GM23338 (cell line): Measurements from ENCODE around the gene CIPC. TPM values are rescaled to one million over a fixed set of nuclear protein-coding genes. Genes with fewer than 3 reads are reported as not detected.

ENCODE experiments used
- CTCF ChIP-seq, 2 experiments: fragments of 200-600 bp in 1 of 2; sonication (generic) in 1 of 2; conservative IDR thresholded peaks; 2 replicates each; pipeline versions ENCODE4 v1.5.1 to v1.6.1; 2016 to 2017; ENCODE audit warnings: antibody characterized with exemption in 2 of 2, low read depth in 2 of 2, mild to moderate bottlenecking in 2 of 2, moderate library complexity in 1 of 2
- ETS1 ChIP-seq: IDR thresholded peaks from 2 replicates; pipeline ENCODE4 v1.6.1; 2016; ENCODE audit warnings: antibody characterized with exemption
- EZH2 ChIP-seq: fragments of 200-600 bp; sonication (generic); IDR thresholded peaks from one replicate; pipeline ENCODE4 v1.8.0; 2017; ENCODE audit warnings: antibody characterized with exemption, mild to moderate bottlenecking, low read depth; ENCODE audit not compliant: unreplicated experiment
- EZH2phosphoT487 ChIP-seq: fragments of 200-600 bp; sonication (generic); IDR thresholded peaks from one replicate; pipeline ENCODE4 v1.8.1; 2018; ENCODE audit warnings: antibody characterized with exemption; ENCODE audit not compliant: unreplicated experiment
- NANOG ChIP-seq: IDR thresholded peaks from 2 replicates; pipeline ENCODE4 v1.6.1; 2016; ENCODE audit warnings: antibody characterized with exemption, borderline replicate concordance
- REST ChIP-seq: IDR thresholded peaks from one replicate; pipeline ENCODE4 v1.6.1; 2018; ENCODE audit warnings: antibody characterized with exemption; ENCODE audit not compliant: unreplicated experiment
- STAT1 ChIP-seq: IDR thresholded peaks from one replicate; pipeline ENCODE4 v1.6.1; 2016; ENCODE audit warnings: antibody characterized with exemption; ENCODE audit not compliant: unreplicated experiment
- ZNF114 ChIP-seq: fragments of 250-450 bp; sonication (Bioruptor Pico); IDR thresholded peaks from 2 replicates; pipeline ENCODE4 v1.5.0; 2020; ENCODE audit warnings: mild to moderate bottlenecking, moderate library complexity
- ZNF331 ChIP-seq: fragments of 250-450 bp; sonication (Bioruptor Pico); IDR thresholded peaks from 2 replicates; pipeline ENCODE4 v1.5.0; 2020; ENCODE audit warnings: low read depth, mild to moderate bottlenecking, moderate library complexity
- ZNF462 ChIP-seq: fragments of 250-450 bp; sonication (Bioruptor Pico); IDR thresholded peaks from 2 replicates; pipeline ENCODE4 v1.5.0; 2020; ENCODE audit warnings: mild to moderate bottlenecking, moderate library complexity
- polyA plus RNA-seq: library from polyadenylated mRNA; unstranded; fragments of >200 nt; fragmentation: Nextera tagmentation; extraction: Ambion mirVana; gene quantifications from 2 replicates; pipeline ENCODE4 v1.2.1, GENCODE V29; 2016
- total RNA-seq: library from RNA; depleted of rRNA; stranded (reverse); fragments of >200 nt; shearing (Covaris generic); gene quantifications from 2 replicates; pipeline ENCODE4 v1.2.3, GENCODE V29; 2014

The CIPC gene
- total and polyA plus RNA-seq, 2 experiments from 2014 or later: 8.1 to 36.9 TPM

GRCh38 chr14:77154421-77154820 is 56.4 kb downstream of the CIPC start (continued):
- TF ChIP-seq ZNF462 (CRISPR knock-in tag): no peak
- TF ChIP-seq REST: no peak
- no peak for TF ChIP-seq EZH2
- no peak for TF ChIP-seq STAT1
- no peak for TF ChIP-seq NANOG
- TF ChIP-seq ZNF331 (CRISPR knock-in tag): no peak
- no peak for TF ChIP-seq CTCF (conservative IDR thresholded peaks at IDR 0.05; ENCODE audit: low read depth in 2 of 2)
- TF ChIP-seq ZNF114 (CRISPR knock-in tag): no peak
- TF ChIP-seq ETS1: no peak
- no peak for TF ChIP-seq EZH2phosphoT487
